HG02943 (cell line): ENCODE results near the gene TTC31.
"Not testable (repeated sequence)": the region's sequence is repeated elsewhere in the genome, so short reads cannot be mapped to it uniquely, and the experiment has no call there.

Source experiments
- ATAC-seq: cut with Tn5 transposase; IDR thresholded peaks from one replicate; pipeline ENCODE4 v1.9.1; 2021; ENCODE audit warnings: mild to moderate bottlenecking, low read depth, moderate library complexity; ENCODE audit not compliant: unreplicated experiment

TTC31 gene

GRCh38 chr2:74483675-74484164 lies 839 bp downstream of the TTC31 start:
- not testable (repeated sequence) for ATAC-seq

GRCh38 chr2:74486141-74486540 lies 3.3 kb downstream of the TTC31 start:
- no peak for ATAC-seq

DNA sequence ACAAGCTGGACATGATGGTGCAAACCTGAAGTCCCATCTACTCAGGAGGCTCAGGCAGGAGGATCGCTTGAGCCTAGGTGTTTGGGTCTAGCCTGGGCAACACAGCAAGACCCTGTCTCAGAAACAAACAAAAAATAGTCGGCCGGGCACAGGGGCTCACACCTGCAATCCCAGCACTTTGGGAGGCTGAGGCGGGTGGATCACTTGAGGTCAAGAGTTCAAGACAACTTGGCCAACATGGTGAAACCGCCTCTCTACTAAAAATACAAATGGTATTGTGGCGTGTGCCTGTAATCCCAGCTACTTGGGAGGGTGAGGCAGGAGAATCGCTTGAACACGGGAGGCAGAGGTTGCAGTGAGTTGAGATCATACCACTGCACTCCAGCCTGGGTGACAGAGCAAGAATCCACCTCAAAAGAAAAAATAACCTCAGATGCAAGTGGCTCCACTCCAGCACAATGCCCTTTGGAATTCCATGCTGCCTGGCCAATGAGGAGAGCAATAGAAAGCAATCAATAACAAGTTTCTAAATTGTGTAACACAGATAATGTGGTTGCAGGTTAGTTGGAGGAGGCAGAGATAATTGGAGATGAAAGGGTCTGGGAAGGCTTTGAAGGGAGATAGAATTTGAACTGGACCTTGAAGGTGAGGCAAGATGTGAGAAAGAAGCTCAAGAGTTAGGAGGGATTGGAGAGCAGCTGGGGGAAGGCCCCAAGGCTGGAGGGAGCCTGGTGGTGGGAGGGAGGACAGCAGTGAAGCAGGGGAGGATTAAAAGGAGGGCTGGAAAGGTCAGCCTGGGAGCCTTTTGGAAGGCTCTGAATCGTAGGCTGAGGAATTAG lies 6.0 kb downstream of the TTC31 start:
- no peak for ATAC-seq

GRCh38 chr2:74489906-74490305 lies 7.0 kb downstream of the TTC31 start:
- no peak for ATAC-seq

DNA sequence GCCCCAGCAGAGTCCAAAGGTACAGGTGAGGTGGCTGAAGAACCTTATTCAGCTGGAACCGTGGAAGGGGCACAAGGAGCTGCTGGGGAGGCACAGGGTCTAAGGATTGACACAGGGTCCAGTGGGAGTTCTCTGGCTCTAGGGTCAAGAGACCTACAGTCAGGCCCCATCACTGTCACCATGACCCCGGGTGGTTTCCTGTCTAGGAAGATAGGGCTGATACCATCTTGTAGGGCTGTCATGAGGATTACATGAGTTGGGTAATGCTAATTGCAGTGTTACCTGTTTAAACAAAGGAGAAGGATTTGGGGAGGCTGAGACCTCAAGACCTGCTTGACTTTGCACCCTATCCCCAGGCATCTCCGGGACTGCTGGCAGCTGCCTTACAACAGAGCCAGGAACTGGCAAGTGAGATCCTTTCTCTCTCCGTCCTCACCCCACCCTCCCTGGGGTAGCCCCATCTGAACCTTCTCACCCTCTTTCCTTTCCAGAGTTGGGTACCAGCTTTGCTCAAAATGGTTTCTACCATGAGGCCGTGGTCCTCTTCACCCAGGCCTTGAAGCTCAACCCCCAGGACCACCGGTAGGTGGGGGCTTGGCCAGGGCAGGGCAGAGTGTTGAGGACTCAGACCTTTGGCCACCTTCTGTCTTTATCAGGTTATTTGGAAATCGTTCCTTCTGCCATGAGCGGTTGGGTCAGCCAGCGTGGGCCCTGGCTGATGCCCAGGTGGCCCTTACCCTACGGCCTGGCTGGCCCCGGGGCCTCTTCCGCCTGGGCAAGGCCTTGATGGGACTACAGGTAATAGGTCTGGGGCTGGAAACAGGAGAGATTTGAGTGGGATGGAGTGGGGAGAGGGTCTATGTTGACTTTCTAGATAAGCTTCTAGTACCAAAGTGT lies 9.0 kb downstream of the TTC31 start:
- ATAC-seq, result no peak

DNA sequence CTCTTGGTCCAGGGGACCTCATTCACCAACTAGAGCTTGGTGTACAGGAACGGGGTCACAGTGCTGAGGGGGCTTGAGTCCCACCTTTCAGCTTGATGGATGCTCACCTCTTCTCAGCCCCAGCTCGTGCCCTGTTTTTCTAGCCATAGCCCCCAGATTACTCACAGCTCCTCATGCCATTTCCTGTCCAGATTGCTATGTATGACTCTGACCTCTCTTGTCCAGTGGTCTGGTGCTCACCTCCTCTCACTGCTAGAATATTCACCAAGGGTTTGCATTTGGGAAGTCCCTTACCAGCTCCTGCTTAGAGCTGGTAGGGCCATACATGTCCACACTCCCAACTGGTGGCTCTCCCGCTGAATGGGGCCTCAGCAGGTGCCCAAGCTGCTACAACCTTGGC lies 10.7 kb downstream of the TTC31 start:
- no peak for ATAC-seq

- ATAC-seq, result no peak
Measured at GRCh38 chr2:74495440-74495839, 12.6 kb downstream of the TTC31 start.

DNA sequence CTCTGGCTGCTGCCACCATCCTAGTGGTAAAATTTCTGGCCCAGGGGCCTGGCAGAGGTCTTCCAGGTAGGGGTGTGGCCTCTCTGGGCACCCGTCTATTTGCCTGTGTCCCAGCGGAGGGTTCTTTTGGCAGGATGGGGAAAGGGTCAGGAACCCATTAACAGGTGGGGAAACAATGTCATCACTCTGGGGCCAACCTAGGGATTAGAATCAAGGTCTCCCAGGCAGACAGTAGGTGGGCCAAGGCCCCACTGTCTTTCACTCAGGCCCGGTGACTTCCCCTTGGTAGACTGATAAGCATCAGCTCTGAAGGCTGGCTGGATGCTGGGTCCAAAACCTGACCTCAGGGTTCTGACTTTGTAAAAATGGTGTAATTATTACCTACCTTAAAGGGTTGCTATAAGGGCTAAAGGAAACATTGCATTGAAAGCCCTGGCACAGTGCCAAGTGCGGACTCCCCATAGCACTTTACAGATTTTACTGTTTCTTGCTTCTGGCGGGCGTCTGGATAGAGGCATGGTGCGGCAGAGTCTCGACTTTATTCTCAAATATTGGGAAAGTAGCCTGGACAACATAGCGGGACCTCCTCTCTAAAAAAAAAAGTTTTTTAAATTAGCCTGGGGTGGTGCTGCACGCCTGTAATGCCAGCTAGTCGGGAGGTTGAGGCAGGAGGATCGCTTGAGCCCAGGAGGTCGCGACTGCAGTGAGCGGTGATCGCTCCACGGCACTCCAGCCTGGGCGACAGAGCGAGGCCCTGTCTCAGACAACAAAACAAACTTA lies 14.3 kb downstream of the TTC31 start:
- no peak for ATAC-seq

DNA sequence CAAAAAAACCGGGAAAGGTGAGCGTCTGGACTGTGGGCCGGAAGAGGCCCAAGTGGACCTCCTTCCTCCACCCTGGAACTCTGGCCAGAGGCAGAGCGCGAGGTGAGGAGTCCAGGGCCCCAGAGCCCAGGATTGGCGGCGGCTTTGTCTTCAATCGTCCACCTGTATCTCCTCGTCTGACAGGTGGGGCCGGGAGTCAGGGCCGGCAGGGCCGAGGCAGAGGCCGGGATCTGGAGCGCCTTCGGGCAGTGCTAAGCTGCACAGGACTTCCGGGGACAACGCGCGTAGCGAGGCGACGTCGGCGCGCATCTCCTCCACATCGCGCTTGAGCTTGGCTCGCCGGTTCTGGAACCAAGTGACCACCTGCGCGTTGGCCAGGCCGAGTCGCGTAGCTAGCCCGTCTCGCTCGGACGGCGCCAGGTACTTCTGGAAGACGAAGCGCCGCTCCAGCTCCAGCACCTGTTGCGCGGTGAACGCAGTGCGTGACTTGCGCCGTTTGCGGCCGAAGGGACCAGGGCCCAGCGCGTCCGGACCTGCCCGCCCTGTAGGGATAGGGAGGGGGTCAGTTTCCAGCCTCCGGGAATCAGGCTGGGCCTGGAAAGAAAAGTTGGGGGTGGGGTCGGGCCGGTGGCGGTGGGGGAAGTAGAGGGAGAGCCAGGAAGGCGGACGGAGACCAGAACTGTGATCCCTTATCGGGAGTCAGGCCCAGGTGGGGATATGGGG lies 15.1 kb downstream of the TTC31 start:
- no peak for ATAC-seq

DNA sequence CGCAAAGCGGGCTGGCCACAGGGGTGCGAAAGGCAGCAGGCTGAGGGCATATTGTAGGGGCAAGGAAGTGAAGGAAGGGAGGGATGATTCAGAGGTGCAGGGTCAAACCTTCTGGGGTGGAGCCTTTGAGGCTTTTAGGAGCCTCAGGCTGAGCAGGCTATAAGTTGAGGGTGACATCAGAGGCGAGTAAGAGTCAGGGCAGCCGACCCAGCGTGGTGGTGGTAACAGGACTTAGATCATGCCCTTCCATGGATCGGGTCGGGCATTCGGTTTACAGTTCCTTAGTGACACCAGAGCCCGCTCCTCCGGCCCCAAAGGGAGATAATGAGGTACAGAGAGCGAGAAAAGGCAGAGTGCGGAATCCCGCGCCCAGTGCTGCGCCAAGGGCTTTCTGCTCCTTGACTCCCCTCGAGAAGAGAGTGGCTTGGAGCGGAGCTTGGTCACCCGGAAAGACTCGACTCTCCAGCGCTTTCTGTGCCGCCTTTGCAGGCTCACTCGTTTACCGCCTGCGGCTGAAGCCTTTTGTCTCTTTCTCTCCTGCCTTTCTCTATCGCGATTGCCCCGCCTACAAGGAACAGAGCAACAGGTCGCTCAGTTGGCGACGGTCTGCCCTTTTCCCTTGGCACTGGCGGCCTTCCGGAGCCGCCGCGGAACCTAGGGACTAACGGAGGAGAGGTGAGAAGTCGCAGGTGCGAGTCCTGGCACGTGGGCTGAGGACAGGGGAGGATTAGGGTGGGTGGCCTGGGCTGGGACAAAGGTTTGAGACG lies 15.8 kb downstream of the TTC31 start:
- no peak for ATAC-seq

- no peak for ATAC-seq
Measured at GRCh38 chr2:74499267-74499939, 16.5 kb downstream of the TTC31 start, which contains the start of gene LBX2. LBX2 (minus strand) TSS chr2:74499603; CDS start chr2:74499537, 66 bp downstream.

DNA sequence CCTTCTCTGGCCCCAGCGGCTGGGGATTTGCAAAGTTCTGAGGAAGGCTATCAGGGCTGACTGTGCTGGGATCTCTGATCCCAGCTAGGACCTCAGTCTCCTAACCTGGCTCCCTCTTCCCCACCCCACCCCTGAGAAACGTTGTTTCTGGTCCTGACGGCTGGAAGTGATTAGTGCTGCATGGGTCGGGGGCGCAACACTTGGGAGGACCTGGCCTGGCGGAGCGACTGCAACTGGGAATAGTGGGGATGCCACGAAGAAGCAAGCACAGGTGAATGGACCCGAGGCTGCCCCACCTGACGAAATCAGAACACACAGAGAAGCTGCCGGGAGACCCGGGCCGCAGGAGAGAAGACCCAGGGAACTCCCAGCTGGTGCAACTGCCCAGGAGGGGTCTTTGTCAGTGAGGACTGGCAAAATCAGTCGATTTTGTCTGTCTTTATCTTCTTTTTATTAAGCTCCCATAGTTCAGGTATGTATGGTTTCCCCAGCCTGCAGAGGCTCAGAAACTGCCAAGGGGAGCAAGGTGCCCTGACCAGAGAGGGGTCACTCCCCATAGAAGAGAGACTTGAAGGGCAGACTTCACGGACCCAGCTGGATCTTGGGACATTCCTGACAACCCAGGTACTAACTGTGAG lies 17.2 kb downstream of the TTC31 start:
- ATAC-seq, result no peak

DNA sequence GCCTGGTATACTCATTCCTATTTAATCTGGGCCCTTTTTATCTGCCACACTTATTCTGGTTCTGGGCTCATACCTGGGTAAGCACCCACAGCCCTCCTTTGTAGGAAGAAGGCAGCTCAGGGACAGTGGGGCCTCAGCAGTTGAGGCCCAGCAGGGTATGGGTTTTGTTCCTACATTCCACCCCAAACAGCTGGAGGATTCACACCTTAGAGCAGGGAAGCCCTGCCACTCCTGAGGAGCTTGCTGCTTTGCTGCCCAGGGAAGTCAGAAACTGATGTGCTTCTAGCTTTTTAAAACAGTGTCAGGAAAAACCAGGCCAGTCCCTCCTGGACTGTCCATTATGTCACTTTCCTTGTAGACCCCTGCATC lies 17.7 kb downstream of the TTC31 start:
- ATAC-seq, result no peak

GRCh38 chr2:74501335-74502071 lies 18.6 kb downstream of the TTC31 start:
- no peak for ATAC-seq

DNA sequence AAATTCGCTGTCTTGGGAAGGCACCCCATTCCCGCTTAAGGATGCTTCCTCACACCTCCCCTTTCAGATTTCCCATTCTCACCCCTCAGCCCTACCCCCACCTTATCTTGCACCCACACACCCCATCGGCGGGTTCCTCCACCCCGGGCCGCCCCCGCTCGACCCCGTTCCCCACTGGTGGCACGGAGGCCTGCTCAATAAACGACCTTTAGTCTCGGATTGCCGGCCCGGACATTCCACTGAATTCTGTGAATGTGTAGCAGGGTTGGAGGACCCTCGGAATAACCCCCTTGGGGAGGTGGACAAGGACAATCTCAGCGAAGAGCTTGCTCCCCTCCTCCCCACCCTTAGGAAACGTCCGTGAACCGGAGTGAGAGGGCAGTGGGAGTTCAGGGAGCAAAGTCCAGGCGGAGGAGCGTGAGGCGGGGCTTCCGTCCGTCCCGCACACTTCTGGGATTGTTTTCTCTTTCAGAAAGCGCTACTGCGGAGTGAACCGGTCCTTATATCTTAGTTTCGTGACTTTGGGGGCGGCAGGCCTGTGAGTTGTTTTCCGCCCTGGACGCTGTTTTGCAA lies 19.4 kb downstream of the TTC31 start:
- no peak for ATAC-seq

DNA sequence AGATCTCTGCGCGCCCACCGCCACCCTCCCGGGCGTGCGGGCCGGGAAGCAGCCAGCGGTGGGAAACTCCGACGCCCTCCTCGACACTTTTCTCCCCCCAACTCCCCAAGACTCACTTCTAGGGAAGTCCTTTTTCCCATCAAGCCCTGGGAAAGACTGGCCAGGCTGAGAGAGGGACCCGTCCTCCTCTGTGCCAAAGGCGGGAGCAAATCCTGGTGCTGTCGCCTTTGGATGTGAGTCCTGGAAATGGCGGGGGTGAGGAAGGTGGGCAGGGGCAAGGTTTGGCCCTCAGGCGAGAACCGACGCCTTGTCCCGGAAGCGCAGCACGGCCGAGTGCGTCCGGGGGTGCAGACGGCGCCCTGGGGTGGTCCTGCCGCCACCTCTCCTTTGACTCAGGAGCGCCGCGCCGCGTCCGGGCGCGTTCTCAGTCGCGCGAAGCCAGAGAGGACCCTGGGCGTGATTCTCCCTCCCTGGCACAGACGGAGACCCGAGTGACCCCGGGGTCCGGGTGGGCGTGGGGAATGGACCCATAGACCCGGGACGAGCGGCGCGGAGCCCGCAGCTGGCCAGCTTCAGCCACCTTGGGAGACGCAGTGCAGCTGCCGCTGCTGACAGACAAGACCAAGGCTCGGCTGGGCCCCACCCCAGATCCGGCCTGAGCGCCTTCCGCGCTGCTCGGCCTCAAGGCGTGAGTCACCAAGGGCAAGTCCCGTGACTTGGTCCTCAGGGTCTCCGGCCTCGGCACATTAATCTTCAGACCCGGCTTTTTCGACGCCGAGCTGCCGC lies 20.0 kb downstream of the TTC31 start:
- ATAC-seq, result no peak
